C4-2B (cell line): ENCODE measurements around the gene CPE.

Experiments used
- CTCF ChIP-seq: fragments of 450-650 bp; conservative IDR thresholded peaks from 2 replicates; pipeline ENCODE4 v1.5.1; 2017; ENCODE audit warnings: mild to moderate bottlenecking
- ZFX ChIP-seq: fragments of 450-650 bp; IDR thresholded peaks from 2 replicates; pipeline ENCODE4 v1.6.1; 2017

GRCh38 chr4:165369522-165369921, 9.3 kb upstream of the CPE start:
- no peak for TF ChIP-seq CTCF
- no peak for TF ChIP-seq ZFX
